H9 (cell line): ENCODE results near the gene OPTN. TPM values are rescaled to one million over a fixed set of nuclear protein-coding genes. Genes with fewer than 3 reads are reported as not detected.

Experiments
- DNase-seq: peaks from one replicate; pipeline ENCODE4 v3.0.0-alpha.2; 2017
- H2AFZ ChIP-seq: one replicate; pipeline ENCODE4 v1.6.1; 2013; ENCODE audit warnings: mild to moderate bottlenecking, low read length, control low read depth, moderate library complexity
- H2AK5ac ChIP-seq: 2 replicates; pipeline ENCODE4 v1.6.1; 2013; ENCODE audit warnings: low read length, control low read depth, mixed read lengths; ENCODE audit not compliant: insufficient read length
- H2BK120ac ChIP-seq: one replicate; pipeline ENCODE4 v1.6.1; 2013; ENCODE audit warnings: low read depth, mild to moderate bottlenecking, low read length, control low read depth, inconsistent platforms; ENCODE audit not compliant: poor library complexity, severe bottlenecking
- H2BK12ac ChIP-seq: 2 replicates; pipeline ENCODE4 v1.6.1; 2013; ENCODE audit warnings: low read length, control low read depth, mixed read lengths, low read depth; ENCODE audit not compliant: insufficient read length
- H2BK15ac ChIP-seq: 2 replicates; pipeline ENCODE4 v1.6.1; 2013; ENCODE audit warnings: low read depth, low read length, control low read depth
- H2BK20ac ChIP-seq: one replicate; pipeline ENCODE4 v1.6.1; 2013; ENCODE audit warnings: low read depth, mild to moderate bottlenecking, low read length, control low read depth, inconsistent platforms; ENCODE audit not compliant: poor library complexity, severe bottlenecking
- H2BK5ac ChIP-seq: 2 replicates; pipeline ENCODE4 v1.6.1; 2013; ENCODE audit warnings: low read length, control low read depth, mixed read lengths; ENCODE audit not compliant: insufficient read length
- H3K14ac ChIP-seq: 2 replicates; pipeline ENCODE4 v1.6.1; 2013; ENCODE audit warnings: low read length, control low read depth; ENCODE audit not compliant: insufficient read depth
- H3K18ac ChIP-seq: 2 replicates; pipeline ENCODE4 v1.6.1; 2013; ENCODE audit warnings: low read depth, mild to moderate bottlenecking, mixed read lengths, low read length, control low read depth; ENCODE audit not compliant: insufficient read length
- H3K23ac ChIP-seq: 2 replicates; pipeline ENCODE4 v1.6.1; 2013; ENCODE audit warnings: low read length, control low read depth, mixed read lengths, low read depth; ENCODE audit not compliant: insufficient read length
- H3K23me2 ChIP-seq: 2 replicates; pipeline ENCODE4 v1.6.1; 2013; ENCODE audit warnings: low read depth, mild to moderate bottlenecking, mixed read lengths, low read length, control low read depth; ENCODE audit not compliant: insufficient read length, poor library complexity, severe bottlenecking
- H3K27ac ChIP-seq: 2 replicates; pipeline ENCODE4 v1.5.1; 2013; ENCODE audit warnings: low read length, control low read depth, mixed read lengths, low read depth; ENCODE audit not compliant: insufficient read length
- H3K27me3 ChIP-seq: 2 replicates; pipeline ENCODE4 v1.6.1; 2013; ENCODE audit warnings: low read length, control low read depth, inconsistent platforms; ENCODE audit not compliant: insufficient read depth
- H3K4ac ChIP-seq: 2 replicates; pipeline ENCODE4 v1.6.1; 2013; ENCODE audit warnings: low read depth, mild to moderate bottlenecking, control low read depth, inconsistent platforms, low read length, moderate library complexity
- H3K4me1 ChIP-seq: 2 replicates; pipeline ENCODE4 v1.6.1; 2013; ENCODE audit warnings: low read length, control low read depth, inconsistent platforms; ENCODE audit not compliant: insufficient read depth
- H3K4me2 ChIP-seq: 2 replicates; pipeline ENCODE4 v1.6.1; 2013; ENCODE audit warnings: low read length, control low read depth, mixed read lengths; ENCODE audit not compliant: insufficient read length, insufficient read depth
- H3K56ac ChIP-seq: 2 replicates; pipeline ENCODE4 v1.6.1; 2013; ENCODE audit warnings: low read depth, mild to moderate bottlenecking, mixed read lengths, low read length, control low read depth; ENCODE audit not compliant: insufficient read length
- H3K79me1 ChIP-seq: 2 replicates; pipeline ENCODE4 v1.6.1; 2013; ENCODE audit warnings: low read depth, mild to moderate bottlenecking, moderate library complexity, low read length, control low read depth, inconsistent platforms; ENCODE audit not compliant: insufficient read depth, poor library complexity, severe bottlenecking
- H3K79me2 ChIP-seq: 2 replicates; pipeline ENCODE4 v1.6.1; 2013; ENCODE audit warnings: low read length, control low read depth, inconsistent platforms; ENCODE audit not compliant: insufficient read depth
- H3K9ac ChIP-seq: 2 replicates; pipeline ENCODE4 v1.6.1; 2013; ENCODE audit warnings: low read length, control low read depth, mixed read lengths; ENCODE audit not compliant: insufficient read length; ENCODE audit errors: extremely low read depth
- H3K9me3 ChIP-seq: one replicate; pipeline ENCODE4 v1.6.1; 2013; ENCODE audit warnings: low read depth, low read length, inconsistent platforms; ENCODE audit not compliant: control insufficient read depth
- H3T11ph ChIP-seq: one replicate; pipeline ENCODE4 v1.6.1; 2013; ENCODE audit warnings: mild to moderate bottlenecking, low read length, control low read depth, inconsistent platforms
- H4K20me1 ChIP-seq: one replicate; pipeline ENCODE4 v1.6.1; 2013; ENCODE audit not compliant: control insufficient read depth, insufficient read length, insufficient read depth
- H4K5ac ChIP-seq: 2 replicates; pipeline ENCODE4 v1.6.1; 2013; ENCODE audit warnings: low read depth, mild to moderate bottlenecking, mixed read lengths, low read length, control low read depth; ENCODE audit not compliant: insufficient read length
- H4K8ac ChIP-seq: replicated peaks from 2 replicates; pipeline ENCODE4 v1.6.1; 2013; ENCODE audit warnings: low read length, control low read depth, mixed read lengths, low read depth; ENCODE audit not compliant: insufficient read length
- H4K91ac ChIP-seq: 2 replicates; pipeline ENCODE4 v1.6.1; 2013; ENCODE audit warnings: low read depth, mild to moderate bottlenecking, moderate library complexity, mixed read lengths, low read length, control low read depth; ENCODE audit not compliant: insufficient read length
- H3K27ac Mint-ChIP-seq, 3 experiments: 2 replicates in 2 of 3; 3 replicates in 1 of 3; pipeline ENCODE4 v1.8.0; 2020 to 2021; ENCODE audit warnings: mixed read lengths in 3 of 3, mild to moderate bottlenecking in 1 of 3, moderate library complexity in 1 of 3
- H3K27me3 Mint-ChIP-seq: 2 replicates; pipeline ENCODE4 v1.8.0; 2021; ENCODE audit warnings: low read depth, mild to moderate bottlenecking, moderate library complexity, mixed read lengths
- H3K36me3 Mint-ChIP-seq, 3 experiments: 2 replicates in 2 of 3; 3 replicates in 1 of 3; pipeline ENCODE4 v1.8.0; 2020 to 2021; ENCODE audit warnings: low read depth in 3 of 3, mixed read lengths in 3 of 3; ENCODE audit not compliant: insufficient read depth in 1 of 3
- H3K4me1 Mint-ChIP-seq, 2 experiments: 2 replicates each; pipeline ENCODE4 v1.8.0; 2020; ENCODE audit warnings: mixed read lengths in 2 of 2
- H3K4me3 Mint-ChIP-seq, 2 experiments: 2 replicates in 1 of 2; 3 replicates in 1 of 2; pipeline ENCODE4 v1.8.0; 2020 to 2021; ENCODE audit warnings: mild to moderate bottlenecking in 2 of 2, mixed read lengths in 2 of 2, moderate library complexity in 1 of 2
- H3K9me3 Mint-ChIP-seq, 2 experiments: 2 replicates in 1 of 2; 3 replicates in 1 of 2; pipeline ENCODE4 v1.8.0; 2020; ENCODE audit warnings: mild to moderate bottlenecking in 2 of 2, mixed read lengths in 2 of 2, moderate library complexity in 1 of 2
- total RNA-seq: library from RNA; stranded (reverse); gene quantifications from 2 replicates; pipeline ENCODE4 v1.2.1, GENCODE V29; 2021
- TF ChIP-seq, protein P1 (sequence below): fragments of 200-600 bp; sonication (generic); conservative IDR thresholded peaks from 3 replicates; pipeline ENCODE4 v1.8.0; 2021; ENCODE audit warnings: antibody characterized with exemption, mild to moderate bottlenecking

The OPTN gene
- total RNA-seq, 1 experiment from 2014 or later = 16.1 TPM

DNA sequence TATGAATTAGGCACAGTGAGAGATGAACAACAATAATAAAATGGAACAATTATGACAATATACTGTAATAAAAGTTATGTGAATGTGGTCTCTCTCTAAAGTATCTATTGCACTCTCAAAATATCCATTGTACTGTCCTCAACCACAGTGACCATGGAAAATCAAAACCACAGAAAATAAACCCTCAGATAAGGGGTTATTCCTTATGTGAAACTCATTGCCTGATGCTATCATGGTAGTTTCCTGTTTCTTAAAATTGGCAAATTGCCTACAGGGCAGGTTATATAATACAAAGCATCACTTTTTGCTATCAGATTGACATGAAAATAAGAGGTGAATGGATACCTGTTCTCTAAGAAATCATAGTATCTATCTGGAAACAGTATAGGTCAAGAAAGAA lies 65.2 kb downstream of the OPTN start:
- H3K23me2 ChIP-seq = peaks cover 9% of the 10 kb centered on the region
- no peak for DNase-seq
- H3K79me2 ChIP-seq = peaks cover 25% of the 10 kb centered on the region; the same call in 1 of the 2 replicates

More for the DNA sequence above, 65.2 kb downstream of the OPTN start:
- no peak overlapping the region for H2BK15ac ChIP-seq
- TF ChIP-seq, protein P1, sequence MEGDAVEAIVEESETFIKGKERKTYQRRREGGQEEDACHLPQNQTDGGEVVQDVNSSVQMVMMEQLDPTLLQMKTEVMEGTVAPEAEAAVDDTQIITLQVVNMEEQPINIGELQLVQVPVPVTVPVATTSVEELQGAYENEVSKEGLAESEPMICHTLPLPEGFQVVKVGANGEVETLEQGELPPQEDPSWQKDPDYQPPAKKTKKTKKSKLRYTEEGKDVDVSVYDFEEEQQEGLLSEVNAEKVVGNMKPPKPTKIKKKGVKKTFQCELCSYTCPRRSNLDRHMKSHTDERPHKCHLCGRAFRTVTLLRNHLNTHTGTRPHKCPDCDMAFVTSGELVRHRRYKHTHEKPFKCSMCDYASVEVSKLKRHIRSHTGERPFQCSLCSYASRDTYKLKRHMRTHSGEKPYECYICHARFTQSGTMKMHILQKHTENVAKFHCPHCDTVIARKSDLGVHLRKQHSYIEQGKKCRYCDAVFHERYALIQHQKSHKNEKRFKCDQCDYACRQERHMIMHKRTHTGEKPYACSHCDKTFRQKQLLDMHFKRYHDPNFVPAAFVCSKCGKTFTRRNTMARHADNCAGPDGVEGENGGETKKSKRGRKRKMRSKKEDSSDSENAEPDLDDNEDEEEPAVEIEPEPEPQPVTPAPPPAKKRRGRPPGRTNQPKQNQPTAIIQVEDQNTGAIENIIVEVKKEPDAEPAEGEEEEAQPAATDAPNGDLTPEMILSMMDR = no peak
- Mint-ChIP-seq H3K4me3 (no peak overlapping the region), H3K27ac (no peak overlapping the region), H3K36me3 (peaks cover 25 to 54% (median 40%) of the 10 kb centered on the region in 3 experiments; a peak in 6 of 7 replicates), H3K4me1 (peaks cover 9 to 12% of the 10 kb centered on the region in 2 experiments), H3K27me3 (no peaks in the 10 kb centered on the region), H3K9me3 (no peaks in the 10 kb centered on the region)
- no peak overlapping the region for H3K14ac ChIP-seq
- no peak overlapping the region for H2AFZ ChIP-seq
- no peak overlapping the region for H2BK12ac ChIP-seq
- no peak overlapping the region for H3T11ph ChIP-seq
- no peak overlapping the region for H3K4me2 ChIP-seq
- H3K4me1 ChIP-seq = no peaks in the 10 kb centered on the region; the same call in 1 of the 2 replicates
- H3K27ac ChIP-seq = no peak overlapping the region
- no peak overlapping the region for H3K18ac ChIP-seq
- H3K9ac ChIP-seq = no peak overlapping the region
- no peak overlapping the region for H4K8ac ChIP-seq
- H3K23ac ChIP-seq = no peak overlapping the region
- H3K56ac ChIP-seq = no peak overlapping the region
- H2BK20ac ChIP-seq = no peak overlapping the region
- H3K4ac ChIP-seq = no peak overlapping the region
- H2BK5ac ChIP-seq = no peak overlapping the region
- peaks cover 18% of the 10 kb centered on the region for H3K79me1 ChIP-seq
- no peaks in the 10 kb centered on the region for H3K27me3 ChIP-seq
- no peak overlapping the region for H2AK5ac ChIP-seq
- no peak overlapping the region for H4K5ac ChIP-seq
- no peaks in the 10 kb centered on the region for H3K9me3 ChIP-seq
- no peak overlapping the region for H2BK120ac ChIP-seq
- no peak overlapping the region for H4K91ac ChIP-seq
- no peaks in the 10 kb centered on the region for H4K20me1 ChIP-seq
